ENCODE data around the gene ADNP.

GRCh38 chr20:50872560-50873425 is 58.4 kb downstream of the ADNP start:
- TF ChIP-seq, protein P1, sequence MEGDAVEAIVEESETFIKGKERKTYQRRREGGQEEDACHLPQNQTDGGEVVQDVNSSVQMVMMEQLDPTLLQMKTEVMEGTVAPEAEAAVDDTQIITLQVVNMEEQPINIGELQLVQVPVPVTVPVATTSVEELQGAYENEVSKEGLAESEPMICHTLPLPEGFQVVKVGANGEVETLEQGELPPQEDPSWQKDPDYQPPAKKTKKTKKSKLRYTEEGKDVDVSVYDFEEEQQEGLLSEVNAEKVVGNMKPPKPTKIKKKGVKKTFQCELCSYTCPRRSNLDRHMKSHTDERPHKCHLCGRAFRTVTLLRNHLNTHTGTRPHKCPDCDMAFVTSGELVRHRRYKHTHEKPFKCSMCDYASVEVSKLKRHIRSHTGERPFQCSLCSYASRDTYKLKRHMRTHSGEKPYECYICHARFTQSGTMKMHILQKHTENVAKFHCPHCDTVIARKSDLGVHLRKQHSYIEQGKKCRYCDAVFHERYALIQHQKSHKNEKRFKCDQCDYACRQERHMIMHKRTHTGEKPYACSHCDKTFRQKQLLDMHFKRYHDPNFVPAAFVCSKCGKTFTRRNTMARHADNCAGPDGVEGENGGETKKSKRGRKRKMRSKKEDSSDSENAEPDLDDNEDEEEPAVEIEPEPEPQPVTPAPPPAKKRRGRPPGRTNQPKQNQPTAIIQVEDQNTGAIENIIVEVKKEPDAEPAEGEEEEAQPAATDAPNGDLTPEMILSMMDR (conservative IDR thresholded peaks at IDR 0.05; ENCODE audit: low read depth, low read length), result no peak
- TF ChIP-seq POLR2A (IDR thresholded peaks at IDR 0.05; ENCODE audit: low read depth, low read length), result no peak
- TF ChIP-seq RCOR1 (IDR thresholded peaks at IDR 0.05; ENCODE audit: insufficient replicate concordance, low read length), result no peak
- TF ChIP-seq FOS (IDR thresholded peaks at IDR 0.05; ENCODE audit: low read depth, low read length), result no peak
- TF ChIP-seq, protein P2, sequence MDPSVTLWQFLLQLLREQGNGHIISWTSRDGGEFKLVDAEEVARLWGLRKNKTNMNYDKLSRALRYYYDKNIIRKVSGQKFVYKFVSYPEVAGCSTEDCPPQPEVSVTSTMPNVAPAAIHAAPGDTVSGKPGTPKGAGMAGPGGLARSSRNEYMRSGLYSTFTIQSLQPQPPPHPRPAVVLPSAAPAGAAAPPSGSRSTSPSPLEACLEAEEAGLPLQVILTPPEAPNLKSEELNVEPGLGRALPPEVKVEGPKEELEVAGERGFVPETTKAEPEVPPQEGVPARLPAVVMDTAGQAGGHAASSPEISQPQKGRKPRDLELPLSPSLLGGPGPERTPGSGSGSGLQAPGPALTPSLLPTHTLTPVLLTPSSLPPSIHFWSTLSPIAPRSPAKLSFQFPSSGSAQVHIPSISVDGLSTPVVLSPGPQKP (IDR thresholded peaks at IDR 0.05; ENCODE audit: borderline replicate concordance, low read depth, low read length), result no peak
- no peak for TF ChIP-seq MXI1 (IDR thresholded peaks at IDR 0.05; ENCODE audit: borderline replicate concordance, low read depth, low read length)
- no peak for TF ChIP-seq SMC3 (IDR thresholded peaks at IDR 0.05; ENCODE audit: low read depth, low read length)
- TF ChIP-seq, protein P3, sequence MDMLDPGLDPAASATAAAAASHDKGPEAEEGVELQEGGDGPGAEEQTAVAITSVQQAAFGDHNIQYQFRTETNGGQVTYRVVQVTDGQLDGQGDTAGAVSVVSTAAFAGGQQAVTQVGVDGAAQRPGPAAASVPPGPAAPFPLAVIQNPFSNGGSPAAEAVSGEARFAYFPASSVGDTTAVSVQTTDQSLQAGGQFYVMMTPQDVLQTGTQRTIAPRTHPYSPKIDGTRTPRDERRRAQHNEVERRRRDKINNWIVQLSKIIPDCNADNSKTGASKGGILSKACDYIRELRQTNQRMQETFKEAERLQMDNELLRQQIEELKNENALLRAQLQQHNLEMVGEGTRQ (IDR thresholded peaks at IDR 0.05; ENCODE audit: low read depth, low read length), result no peak

Measured in IMR-90 (cell line).